Measurements from ENCODE around the gene PDGFD.
"Not testable (repeated sequence)": the region's sequence is repeated elsewhere in the genome, so short reads cannot be mapped to it uniquely, and the experiment has no call there.

The PDGFD gene

DNA sequence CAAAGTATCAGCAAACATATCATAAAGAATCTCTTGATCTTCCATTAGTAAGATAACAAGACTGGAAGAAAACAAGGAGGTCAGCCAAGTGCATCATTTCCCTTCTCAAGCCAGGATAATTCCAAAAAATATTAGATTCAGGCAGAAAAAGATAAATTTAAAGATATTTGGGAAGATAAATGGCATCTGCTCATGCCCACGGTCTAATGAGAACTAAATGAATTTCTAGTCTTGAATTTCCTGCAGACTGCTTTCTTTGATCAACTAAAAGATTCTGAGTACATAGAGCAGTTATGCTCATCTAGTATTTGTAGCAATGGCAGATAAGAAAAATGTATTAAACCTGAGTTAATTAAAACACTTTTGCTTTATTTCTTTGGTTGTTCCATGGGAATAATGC lies 96.4 kb downstream of the PDGFD start:
- Mint-ChIP-seq H3K27me3 (no peaks in the 10 kb centered on the region), H3K27ac (no peak overlapping the region), H3K36me3 (ENCODE audit: low read depth) (no peaks in the 10 kb centered on the region), H3K9me3 (peaks cover 14% of the 10 kb centered on the region), H3K4me1 (ENCODE audit: low read depth) (peaks cover 25% of the 10 kb centered on the region), H3K4me3 (no peak overlapping the region)
- intact Hi-C loops (cut with micrococcal nuclease) = no loop called here

DNA sequence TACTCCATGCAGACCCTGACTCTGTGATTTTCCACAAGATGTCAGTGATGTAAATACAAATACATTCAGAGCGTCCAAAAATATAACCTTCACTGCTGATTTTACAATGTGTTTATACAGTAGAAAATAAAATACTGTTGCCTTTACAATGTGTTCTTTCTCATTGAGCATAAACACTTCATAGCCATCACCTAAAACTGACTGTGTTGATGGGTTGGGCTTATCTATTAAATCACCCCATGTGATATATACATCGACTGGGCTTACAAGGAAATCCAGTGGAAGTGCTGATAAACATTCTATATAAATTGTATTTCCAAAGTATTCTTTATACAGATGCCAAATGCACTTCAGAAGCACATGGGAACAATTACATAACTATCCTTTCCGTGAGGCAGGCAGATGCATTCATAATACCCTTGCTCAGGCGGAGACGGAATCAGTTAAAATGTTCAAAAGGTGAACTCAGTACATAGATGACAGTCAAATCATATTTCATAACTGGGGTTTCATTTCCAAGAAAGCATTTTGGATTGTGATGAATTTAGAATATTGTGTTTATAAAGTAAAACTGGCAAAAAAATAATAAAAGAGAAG lies 99.8 kb downstream of the PDGFD start:
- H3K4me3 Mint-ChIP-seq = no peak overlapping the region
- no peaks in the 10 kb centered on the region for H3K27me3 Mint-ChIP-seq
- H3K36me3 Mint-ChIP-seq (ENCODE audit: low read depth) = no peaks in the 10 kb centered on the region
- H3K4me1 Mint-ChIP-seq (ENCODE audit: low read depth) = peaks cover 41% of the 10 kb centered on the region
- peak overlapping the region; percentile 6 for H3K27ac Mint-ChIP-seq
- H3K9me3 Mint-ChIP-seq = peaks cover 14% of the 10 kb centered on the region
- intact Hi-C loops (cut with micrococcal nuclease) = no loop called here

DNA sequence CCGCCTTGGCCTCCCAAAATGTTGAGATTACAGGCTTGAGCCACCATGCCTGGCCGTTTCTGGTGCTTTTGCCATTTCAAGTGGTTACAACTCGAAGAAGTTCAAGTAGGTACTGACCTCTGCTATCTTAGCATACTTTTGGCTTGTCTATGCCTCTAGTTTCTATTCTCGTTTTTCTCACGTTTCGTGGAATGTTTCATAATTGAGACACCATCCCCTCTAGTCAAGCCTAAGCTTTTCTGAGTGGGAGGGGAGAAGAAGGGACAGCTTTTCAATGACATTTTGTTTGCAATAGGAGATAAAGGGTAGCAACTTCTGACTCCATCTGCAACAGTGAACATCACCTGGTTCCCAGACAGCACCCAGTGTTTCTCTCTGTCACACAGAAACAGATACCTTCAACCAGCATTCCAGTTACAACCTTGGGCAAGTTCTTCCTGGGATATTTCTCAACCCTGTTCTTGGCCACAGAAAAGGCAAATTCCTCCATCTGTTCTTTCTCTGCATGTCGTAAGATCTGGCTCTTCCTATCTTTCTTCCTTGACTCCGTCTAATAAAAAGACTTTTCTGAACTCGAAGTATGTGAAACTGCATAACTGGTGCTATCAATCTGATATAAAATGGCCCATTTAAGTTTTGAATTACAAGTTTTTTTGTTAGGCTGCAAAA lies 102.0 kb downstream of the PDGFD start:
- no peak overlapping the region for H3K27ac Mint-ChIP-seq
- H3K27me3 Mint-ChIP-seq = no peaks in the 10 kb centered on the region
- no peaks in the 10 kb centered on the region for H3K36me3 Mint-ChIP-seq (ENCODE audit: low read depth)
- no peak overlapping the region for H3K4me3 Mint-ChIP-seq
- peaks cover 41% of the 10 kb centered on the region for H3K4me1 Mint-ChIP-seq (ENCODE audit: low read depth)
- peaks cover 14% of the 10 kb centered on the region for H3K9me3 Mint-ChIP-seq
- intact Hi-C loops (cut with micrococcal nuclease) = no loop called here

DNA sequence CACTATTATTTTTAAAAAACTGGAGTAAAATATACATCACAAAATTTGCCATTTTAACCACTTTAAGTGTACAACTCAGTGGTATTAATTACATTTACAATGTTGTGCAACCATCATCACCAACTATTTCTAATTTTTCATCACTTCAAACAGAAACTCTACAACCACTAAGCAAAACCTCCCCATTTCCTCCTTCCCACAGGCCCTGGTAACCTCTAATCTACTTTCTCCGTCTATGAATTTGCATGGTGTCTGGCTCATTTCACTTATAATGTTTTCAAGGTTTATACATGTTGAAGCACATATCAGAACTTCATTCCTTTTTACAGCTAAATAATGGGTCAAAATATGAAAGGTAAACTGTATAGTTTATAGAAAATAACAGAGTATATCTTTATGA lies 103.1 kb downstream of the PDGFD start:
- Mint-ChIP-seq H3K27me3 (no peaks in the 10 kb centered on the region), H3K27ac (no peak overlapping the region), H3K4me1 (ENCODE audit: low read depth) (peaks cover 41% of the 10 kb centered on the region), H3K4me3 (no peak overlapping the region), H3K9me3 (peaks cover 14% of the 10 kb centered on the region), H3K36me3 (ENCODE audit: low read depth) (no peaks in the 10 kb centered on the region)
- intact Hi-C loops (cut with micrococcal nuclease) = no loop called here

DNA sequence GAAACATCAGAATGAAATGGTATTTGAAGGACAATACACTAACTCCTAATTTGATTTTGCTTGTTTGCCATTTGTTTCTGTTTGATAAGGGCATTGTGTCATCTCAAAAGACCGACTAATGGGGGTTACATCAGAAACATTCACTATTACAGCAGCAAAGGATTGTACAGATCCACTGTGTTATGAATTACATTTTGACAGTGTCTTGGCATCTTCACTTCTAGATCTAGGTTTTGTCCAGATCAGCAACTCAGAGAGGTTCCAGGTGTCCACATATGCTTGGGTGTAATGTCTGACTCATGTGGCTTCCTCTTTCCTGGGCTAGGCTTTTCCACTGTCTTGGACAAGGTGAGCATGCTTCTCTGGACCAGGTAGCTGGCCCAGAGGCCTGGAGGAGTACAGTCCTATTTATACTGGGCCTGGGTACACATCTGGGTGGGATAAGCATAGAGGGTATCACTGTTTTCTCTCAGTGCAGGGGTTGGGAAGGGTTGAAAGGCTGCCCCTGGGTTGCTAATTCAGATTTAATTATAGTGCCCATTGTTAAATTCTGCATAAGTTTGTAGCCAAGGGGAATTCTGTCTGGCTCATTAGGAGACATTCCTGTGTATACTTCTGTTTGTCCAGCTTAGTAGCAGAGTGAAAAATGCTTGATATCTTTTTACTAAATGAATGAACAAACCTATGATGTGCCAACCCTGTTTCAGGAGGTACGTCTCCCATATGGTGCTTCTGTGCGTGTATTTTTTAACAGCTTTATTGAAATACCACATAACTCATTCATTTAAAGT lies 103.7 kb downstream of the PDGFD start:
- intact Hi-C loops (cut with micrococcal nuclease) = no loop called here
- H3K9me3 Mint-ChIP-seq = peaks cover 14% of the 10 kb centered on the region
- H3K27ac Mint-ChIP-seq = no peak overlapping the region
- no peak overlapping the region for H3K4me3 Mint-ChIP-seq
- peaks cover 41% of the 10 kb centered on the region for H3K4me1 Mint-ChIP-seq (ENCODE audit: low read depth)
- H3K36me3 Mint-ChIP-seq (ENCODE audit: low read depth) = no peaks in the 10 kb centered on the region
- H3K27me3 Mint-ChIP-seq = no peaks in the 10 kb centered on the region

DNA sequence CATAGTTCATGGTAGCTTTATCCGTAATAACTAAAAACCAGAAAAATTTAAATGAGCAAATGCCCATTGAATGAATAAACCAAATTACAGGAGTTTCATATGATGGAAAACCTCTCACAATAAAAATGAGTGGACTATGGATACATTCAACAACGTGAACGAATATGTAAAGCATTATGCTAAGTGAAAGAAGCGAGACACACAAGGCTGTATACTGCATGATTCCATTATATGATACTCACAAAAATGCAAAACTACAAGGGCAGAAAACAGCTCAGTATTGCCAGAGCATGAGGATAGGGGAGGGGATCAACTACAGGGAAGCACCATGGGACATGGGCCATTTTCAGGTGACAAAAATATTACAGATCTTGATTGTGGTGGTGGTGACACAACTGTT lies 105.3 kb downstream of the PDGFD start:
- H3K27ac Mint-ChIP-seq = no peak overlapping the region
- H3K36me3 Mint-ChIP-seq (ENCODE audit: low read depth) = no peaks in the 10 kb centered on the region
- no peaks in the 10 kb centered on the region for H3K27me3 Mint-ChIP-seq
- intact Hi-C loops (cut with micrococcal nuclease) = no loop called here
- peaks cover 10% of the 10 kb centered on the region for H3K9me3 Mint-ChIP-seq
- peaks cover 34% of the 10 kb centered on the region for H3K4me1 Mint-ChIP-seq (ENCODE audit: low read depth)
- H3K4me3 Mint-ChIP-seq = no peak overlapping the region

DNA sequence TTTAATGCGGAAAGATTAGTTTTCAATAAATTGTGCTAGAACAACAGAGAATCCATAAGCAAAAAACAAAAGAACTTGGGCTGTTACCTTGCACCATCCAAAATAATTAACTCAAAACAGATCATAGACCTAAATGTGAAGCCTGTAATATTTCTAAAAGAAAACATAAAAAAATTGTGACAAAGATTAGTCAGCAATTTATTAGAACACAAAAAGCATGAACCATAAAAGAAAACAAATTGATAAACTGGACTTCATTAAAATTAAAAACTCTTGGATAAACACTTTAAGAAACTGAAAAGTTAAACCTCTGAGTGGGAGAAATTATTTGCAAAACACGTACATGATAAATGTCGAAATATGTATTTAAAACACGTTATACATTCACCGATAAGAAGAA lies 106.0 kb downstream of the PDGFD start:
- no peaks in the 10 kb centered on the region for H3K36me3 Mint-ChIP-seq (ENCODE audit: low read depth)
- peaks cover 3% of the 10 kb centered on the region for H3K9me3 Mint-ChIP-seq
- peaks cover 28% of the 10 kb centered on the region for H3K4me1 Mint-ChIP-seq (ENCODE audit: low read depth)
- intact Hi-C loops (cut with micrococcal nuclease) = no loop called here
- no peaks in the 10 kb centered on the region for H3K27me3 Mint-ChIP-seq
- no peak overlapping the region for H3K4me3 Mint-ChIP-seq
- H3K27ac Mint-ChIP-seq = no peak overlapping the region

DNA sequence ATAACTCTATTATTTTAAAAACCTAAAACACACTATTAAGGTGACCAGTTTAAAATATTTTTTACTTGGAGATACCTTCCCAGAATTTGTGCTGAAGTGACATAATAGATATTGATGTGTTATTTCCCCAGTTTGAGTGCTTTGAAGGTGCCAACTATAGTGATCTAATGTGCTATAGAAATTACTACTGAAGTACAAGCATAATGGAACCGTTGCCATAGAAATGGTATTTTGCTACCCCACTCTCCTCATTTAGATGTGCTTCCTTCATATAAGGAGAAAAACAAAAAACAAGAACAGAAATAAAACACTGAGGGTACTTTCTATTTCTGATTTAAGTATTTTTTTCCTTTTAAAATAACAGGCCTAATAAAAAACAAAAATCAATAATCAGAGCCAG lies 108.4 kb downstream of the PDGFD start:
- Mint-ChIP-seq H3K9me3 (no peaks in the 10 kb centered on the region), H3K4me3 (no peak overlapping the region), H3K4me1 (ENCODE audit: low read depth) (peaks cover 8% of the 10 kb centered on the region), H3K27me3 (no peaks in the 10 kb centered on the region), H3K27ac (no peak overlapping the region), H3K36me3 (ENCODE audit: low read depth) (no peaks in the 10 kb centered on the region)
- intact Hi-C loops (cut with micrococcal nuclease) = no loop called here

DNA sequence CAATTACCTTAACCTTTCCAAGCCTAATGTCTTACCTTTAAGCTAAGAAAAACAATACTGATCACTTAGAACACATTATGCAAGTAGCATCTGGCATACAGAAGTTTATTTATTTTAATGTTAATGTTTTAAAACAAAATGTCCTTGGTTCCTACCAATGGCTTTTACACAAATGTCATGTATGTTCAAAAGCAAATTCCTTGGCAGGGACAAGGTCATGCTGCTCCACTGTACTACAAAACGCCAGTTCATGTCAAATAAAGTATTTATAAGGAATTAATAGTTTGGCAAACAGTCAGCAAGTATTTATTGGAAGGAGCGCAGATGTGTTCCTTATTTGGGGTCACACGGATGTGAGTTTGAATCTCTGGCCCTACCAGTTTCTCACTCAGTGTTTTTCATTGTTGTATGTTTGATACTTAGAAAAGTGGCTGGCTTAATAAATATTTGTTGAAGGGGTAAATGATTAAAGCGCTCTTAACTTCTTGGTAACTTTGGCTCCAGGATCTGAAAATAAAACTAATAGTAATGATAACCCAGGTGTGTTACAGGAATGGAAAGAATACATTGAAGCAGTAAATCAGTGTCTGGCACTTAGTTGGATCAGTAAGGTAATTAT lies 108.9 kb downstream of the PDGFD start:
- no peaks in the 10 kb centered on the region for H3K36me3 Mint-ChIP-seq (ENCODE audit: low read depth)
- peaks cover 8% of the 10 kb centered on the region for H3K4me1 Mint-ChIP-seq (ENCODE audit: low read depth)
- no peak overlapping the region for H3K4me3 Mint-ChIP-seq
- no peaks in the 10 kb centered on the region for H3K9me3 Mint-ChIP-seq
- H3K27ac Mint-ChIP-seq = no peak overlapping the region
- no peaks in the 10 kb centered on the region for H3K27me3 Mint-ChIP-seq
- intact Hi-C loops (cut with micrococcal nuclease) = no loop called here

DNA sequence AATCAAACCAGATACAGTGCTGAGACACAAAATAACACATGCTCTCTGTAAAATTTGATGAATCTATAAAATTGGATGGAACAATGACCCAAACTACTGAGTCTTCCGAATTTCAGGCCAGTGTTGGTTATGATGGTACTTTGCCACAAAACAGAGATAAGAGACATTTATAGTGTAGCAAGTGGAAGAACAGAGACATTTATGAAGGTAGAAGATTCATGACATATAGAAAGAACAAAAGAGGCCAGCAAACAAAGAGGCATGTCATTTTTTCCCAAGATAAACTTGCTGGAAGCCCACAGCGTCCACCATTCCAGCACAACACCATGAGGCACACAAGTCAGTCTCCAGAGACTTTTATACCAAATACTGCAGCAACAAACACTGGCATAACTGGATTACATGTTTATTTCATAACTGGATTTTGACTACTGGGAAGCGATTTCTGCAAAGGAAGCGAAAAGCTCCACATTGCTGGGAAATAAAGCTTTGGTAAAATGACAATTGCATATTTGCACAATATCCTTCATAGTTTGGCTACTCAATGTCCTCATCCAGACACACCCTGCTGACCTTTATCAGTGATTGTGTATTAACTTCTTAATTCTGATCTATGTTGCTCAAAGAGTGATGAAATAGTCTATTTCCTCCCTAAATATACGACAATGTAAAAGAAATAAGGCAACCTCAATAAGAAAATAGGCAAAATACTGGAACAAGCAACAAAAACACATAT lies 110.0 kb downstream of the PDGFD start:
- intact Hi-C loops (cut with micrococcal nuclease) = no loop called here
- H3K4me3 Mint-ChIP-seq = no peak overlapping the region
- no peaks in the 10 kb centered on the region for H3K27me3 Mint-ChIP-seq
- peaks cover 8% of the 10 kb centered on the region for H3K4me1 Mint-ChIP-seq (ENCODE audit: low read depth)
- H3K9me3 Mint-ChIP-seq = no peaks in the 10 kb centered on the region
- H3K27ac Mint-ChIP-seq = no peak overlapping the region
- H3K36me3 Mint-ChIP-seq (ENCODE audit: low read depth) = no peaks in the 10 kb centered on the region

DNA sequence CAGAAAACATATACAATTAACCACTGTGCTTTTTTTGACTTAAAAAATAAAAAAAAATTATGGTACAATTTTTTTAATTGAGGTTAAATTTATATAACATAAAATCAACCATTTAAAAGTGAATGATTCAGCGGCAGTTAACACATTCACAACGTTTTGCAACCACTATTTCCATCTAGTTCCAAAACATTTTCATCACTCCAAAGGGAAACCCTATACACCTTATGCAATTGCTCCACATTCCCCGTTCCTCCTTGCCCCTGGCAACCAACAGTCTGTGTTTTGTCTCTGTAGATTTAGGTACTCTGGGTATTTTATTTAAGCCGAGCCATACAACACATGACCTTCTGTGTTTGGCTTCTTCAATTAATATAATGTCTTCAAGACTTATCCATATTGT lies 112.2 kb downstream of the PDGFD start:
- intact Hi-C loops (cut with micrococcal nuclease) = no loop called here
- no peak overlapping the region for H3K27ac Mint-ChIP-seq
- H3K4me3 Mint-ChIP-seq = no peak overlapping the region
- no peaks in the 10 kb centered on the region for H3K27me3 Mint-ChIP-seq
- H3K9me3 Mint-ChIP-seq = no peaks in the 10 kb centered on the region
- H3K36me3 Mint-ChIP-seq (ENCODE audit: low read depth) = no peaks in the 10 kb centered on the region
- H3K4me1 Mint-ChIP-seq (ENCODE audit: low read depth) = peaks cover 8% of the 10 kb centered on the region

DNA sequence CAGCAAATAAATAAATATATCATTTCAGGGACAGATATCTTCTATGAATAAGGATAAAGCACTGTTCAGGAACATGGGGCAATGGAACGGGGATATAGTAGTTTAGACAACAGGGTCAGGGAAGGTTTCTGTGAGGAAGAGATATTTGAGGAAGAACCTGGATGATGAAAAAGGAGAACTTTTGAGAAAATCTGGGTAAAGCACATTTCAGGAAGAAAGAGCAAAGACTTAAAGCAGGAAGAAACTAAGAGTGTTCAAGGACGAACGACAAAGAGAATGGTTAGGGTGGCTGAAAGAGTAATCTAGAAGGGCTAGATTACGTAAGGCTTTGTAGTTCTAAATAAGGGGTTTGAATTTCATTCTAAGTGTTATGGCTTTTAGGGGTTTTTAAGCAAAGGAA lies 114.8 kb downstream of the PDGFD start:
- peaks cover 6% of the 10 kb centered on the region for H3K4me1 Mint-ChIP-seq (ENCODE audit: low read depth)
- no peaks in the 10 kb centered on the region for H3K27me3 Mint-ChIP-seq
- no peak overlapping the region for H3K4me3 Mint-ChIP-seq
- no peaks in the 10 kb centered on the region for H3K9me3 Mint-ChIP-seq
- H3K27ac Mint-ChIP-seq = no peak overlapping the region
- intact Hi-C loops (cut with micrococcal nuclease) = no loop called here
- no peaks in the 10 kb centered on the region for H3K36me3 Mint-ChIP-seq (ENCODE audit: low read depth)

DNA sequence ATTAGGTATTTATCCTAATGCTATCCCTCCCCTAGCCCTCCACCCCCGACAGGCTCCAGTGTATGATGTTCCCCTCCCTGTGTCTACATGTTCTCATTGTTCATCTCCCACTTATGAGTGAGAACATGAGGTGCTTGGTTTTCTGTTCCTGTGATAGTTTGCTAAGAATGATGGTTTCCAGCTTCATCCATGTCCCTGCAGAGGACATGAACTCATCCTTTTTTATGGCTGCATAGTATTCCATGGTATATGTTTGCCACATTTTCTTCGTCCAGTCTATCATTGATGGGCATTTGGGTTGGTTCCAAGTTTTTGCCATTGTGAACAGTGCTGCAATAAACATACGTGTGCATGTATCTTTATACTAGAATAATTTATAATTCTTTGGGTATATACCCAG lies 117.1 kb downstream of the PDGFD start:
- H3K9me3 Mint-ChIP-seq; H3K4me3 Mint-ChIP-seq; H3K4me1 Mint-ChIP-seq (ENCODE audit: low read depth); H3K27ac Mint-ChIP-seq; H3K36me3 Mint-ChIP-seq (ENCODE audit: low read depth); H3K27me3 Mint-ChIP-seq; intact Hi-C loops (cut with micrococcal nuclease): not testable (repeated sequence)

DNA sequence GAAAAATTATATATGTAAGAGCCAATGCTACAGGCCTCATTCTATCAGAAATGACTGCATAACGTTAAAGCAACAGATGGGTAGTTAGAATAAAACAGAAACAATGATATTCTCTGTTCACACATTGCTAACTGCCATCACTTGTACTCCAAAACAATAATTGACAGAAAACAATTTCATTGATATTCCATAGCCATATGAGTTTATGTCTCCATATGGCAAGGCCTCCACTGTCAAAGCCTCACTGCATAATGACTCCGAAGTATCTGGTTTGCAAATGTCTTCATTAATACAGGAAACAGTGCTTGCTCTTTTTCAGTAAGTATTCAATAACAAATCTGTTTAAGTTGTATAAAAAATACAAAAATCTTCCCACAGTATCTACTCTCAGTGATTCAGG lies 117.6 kb downstream of the PDGFD start:
- Mint-ChIP-seq H3K27me3 (no peaks in the 10 kb centered on the region), H3K4me1 (ENCODE audit: low read depth) (no peaks in the 10 kb centered on the region), H3K9me3 (no peaks in the 10 kb centered on the region), H3K4me3 (no peak overlapping the region), H3K27ac (no peak overlapping the region), H3K36me3 (ENCODE audit: low read depth) (no peaks in the 10 kb centered on the region)
- intact Hi-C loops (cut with micrococcal nuclease) = no loop called here

All from dendritic cell treated with granulocyte-macrophage colony-stimulating factor and Interleukin-4, amounts not matched to agents 40 ng/mL and 50 ng/mL, for 4 days (primary cell).